Measurements from ENCODE around the gene SYTL5.

The SYTL5 gene

GRCh38 chrX:38050806-38051205 is 44.5 kb downstream of the SYTL5 start:
- TF ChIP-seq GATA1 (IDR thresholded peaks at IDR 0.05; ENCODE audit: low read depth, low read length): no peak
- TF ChIP-seq POLR2A (IDR thresholded peaks at IDR 0.05; ENCODE audit: low read length): no peak
- DNase-seq: no peak

- TF ChIP-seq POLR2A (IDR thresholded peaks at IDR 0.05; ENCODE audit: low read length): no peak
- TF ChIP-seq GATA1 (IDR thresholded peaks at IDR 0.05; ENCODE audit: low read depth, low read length): no peak
- peak in 1 of 2 experiments; percentile 0 for DNase-seq
These were observed 45.7 kb downstream of the SYTL5 start for GRCh38 chrX:38052096-38052495.

- no peak for DNase-seq
These were observed 49.0 kb downstream of the SYTL5 start for GRCh38 chrX:38055170-38055847.

DNA sequence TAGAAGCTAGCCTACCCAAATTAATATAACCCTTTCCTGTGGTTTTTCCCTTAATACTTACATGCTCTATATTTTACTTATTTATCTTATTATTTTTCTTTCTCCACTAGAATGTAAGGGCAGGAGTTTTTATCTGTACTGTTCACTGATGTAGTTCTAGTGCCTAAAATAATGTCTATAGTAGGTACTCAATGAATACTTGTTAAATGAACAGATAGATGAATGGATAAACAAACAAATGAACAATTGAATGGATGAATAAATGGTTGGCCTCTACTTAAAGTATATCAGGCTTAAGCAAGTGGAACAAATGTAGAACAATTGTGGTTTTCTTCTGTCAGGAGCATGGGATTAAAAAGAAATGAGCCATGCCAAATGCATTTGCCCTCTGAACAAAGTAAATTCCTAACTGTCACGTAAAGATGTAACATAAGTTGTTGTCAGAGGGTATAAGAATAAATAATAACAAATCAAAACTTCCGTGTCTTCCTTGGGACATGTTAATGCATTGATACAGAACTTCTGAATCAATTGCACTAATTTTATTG is 54.1 kb downstream of the SYTL5 start:
- no peak for TF ChIP-seq GATA1 (IDR thresholded peaks at IDR 0.05; ENCODE audit: low read depth, low read length)
- TF ChIP-seq POLR2A (IDR thresholded peaks at IDR 0.05; ENCODE audit: low read length): no peak
- no peak for DNase-seq

More at GRCh38 chrX:38055170-38055847, 49.0 kb downstream of the SYTL5 start:
- no peak for TF ChIP-seq GATA1 (IDR thresholded peaks at IDR 0.05; ENCODE audit: low read depth, low read length)
- no peak for TF ChIP-seq POLR2A (IDR thresholded peaks at IDR 0.05; ENCODE audit: low read length)

DNA sequence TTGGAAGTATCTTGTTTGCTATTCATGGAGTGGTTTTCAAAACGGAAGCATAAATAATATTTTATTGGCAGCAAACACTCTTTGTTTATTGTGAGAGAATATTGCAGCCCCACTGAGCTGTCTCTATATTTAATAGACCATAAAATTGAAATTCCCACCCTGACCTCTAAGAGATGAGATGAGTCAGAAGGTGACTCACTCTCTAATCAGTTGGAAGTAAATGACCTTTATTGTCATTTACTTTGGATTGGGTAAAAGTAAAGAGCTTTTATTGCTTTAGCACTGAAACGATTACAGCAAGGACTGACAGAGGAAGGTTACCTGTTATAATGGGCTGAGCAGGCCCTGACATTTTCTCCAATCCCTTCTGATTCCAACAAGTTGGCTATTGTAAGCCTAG is 55.0 kb downstream of the SYTL5 start:
- peak in 1 of 2 experiments; percentile 0 for DNase-seq
- TF ChIP-seq POLR2A (IDR thresholded peaks at IDR 0.05; ENCODE audit: low read length) (no peak), GATA1 (IDR thresholded peaks at IDR 0.05; ENCODE audit: low read depth, low read length) (no peak)

- TF ChIP-seq POLR2A (IDR thresholded peaks at IDR 0.05; ENCODE audit: low read length) (no peak), GATA1 (IDR thresholded peaks at IDR 0.05; ENCODE audit: low read depth, low read length) (no peak)
- no peak for DNase-seq
These were observed 60.6 kb downstream of the SYTL5 start for GRCh38 chrX:38066934-38067333.

DNA sequence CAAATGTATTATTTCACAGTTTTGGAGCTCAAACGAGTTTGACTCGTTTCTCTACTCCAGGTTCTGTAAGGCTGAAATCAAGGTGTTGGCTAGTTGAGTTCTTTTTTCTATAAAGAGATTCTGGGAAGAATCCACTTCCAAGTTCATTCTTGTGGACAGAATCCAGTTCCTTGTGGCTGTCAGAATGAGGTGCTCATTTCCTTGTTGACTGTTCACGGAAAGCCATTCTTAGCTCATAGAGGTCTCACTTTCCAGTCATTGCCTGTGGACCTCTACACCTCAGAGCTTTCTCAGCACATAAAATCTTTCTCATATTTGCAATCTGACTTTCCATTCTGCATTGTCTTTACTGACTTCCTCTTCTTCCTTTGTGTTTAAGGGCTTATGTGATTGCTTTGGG is 62.9 kb downstream of the SYTL5 start:
- DNase-seq: no peak
- no peak for TF ChIP-seq POLR2A (IDR thresholded peaks at IDR 0.05; ENCODE audit: low read length)
- no peak for TF ChIP-seq GATA1 (IDR thresholded peaks at IDR 0.05; ENCODE audit: low read depth, low read length)

DNA sequence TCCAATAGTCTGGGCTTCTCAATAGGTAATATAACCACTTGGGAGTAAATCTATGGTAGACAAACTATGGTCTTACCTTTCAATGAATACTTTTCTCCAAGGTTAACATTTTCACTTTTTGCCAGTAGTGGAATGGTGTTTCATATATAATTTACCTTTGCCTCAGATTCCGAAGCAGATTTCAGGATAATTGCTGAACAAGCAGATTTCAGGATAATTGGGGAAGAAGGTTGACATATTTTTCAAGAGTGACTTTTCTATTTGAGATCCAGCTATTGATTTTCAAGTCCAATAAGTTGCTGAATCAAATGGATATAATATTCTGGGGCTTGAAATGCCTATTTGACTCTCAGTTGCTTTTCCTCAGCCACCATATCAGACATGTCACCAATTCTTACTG is 63.6 kb downstream of the SYTL5 start:
- TF ChIP-seq GATA1 (IDR thresholded peaks at IDR 0.05; ENCODE audit: low read depth, low read length) (no peak), POLR2A (IDR thresholded peaks at IDR 0.05; ENCODE audit: low read length) (no peak)
- DNase-seq: no peak

DNA sequence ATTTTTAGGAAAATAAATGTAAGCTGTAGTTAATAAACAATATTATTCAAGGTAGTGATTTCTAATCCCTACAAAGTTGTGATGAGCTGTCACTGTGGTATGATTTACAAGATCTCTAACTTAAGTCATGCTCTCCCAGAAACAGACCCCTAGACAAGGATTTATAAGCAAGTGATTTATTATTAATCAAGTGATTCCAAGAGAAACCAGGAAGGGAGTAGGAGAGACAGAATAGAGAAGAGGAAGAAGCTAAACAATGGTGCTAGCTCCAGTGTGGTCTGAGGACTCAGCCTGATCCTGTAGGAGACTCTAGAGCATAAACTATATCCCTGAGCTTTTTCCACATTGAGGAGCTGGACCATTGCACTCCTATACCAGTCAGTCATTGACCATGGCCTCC is 73.1 kb downstream of the SYTL5 start:
- DNase-seq: no peak
- TF ChIP-seq GATA1 (IDR thresholded peaks at IDR 0.05; ENCODE audit: low read depth, low read length): no peak
- TF ChIP-seq POLR2A (IDR thresholded peaks at IDR 0.05; ENCODE audit: low read length): no peak

- TF ChIP-seq POLR2A (IDR thresholded peaks at IDR 0.05; ENCODE audit: low read length) (no peak), GATA1 (IDR thresholded peaks at IDR 0.05; ENCODE audit: low read depth, low read length) (no peak)
- DNase-seq: no peak
These were observed 74.5 kb downstream of the SYTL5 start for GRCh38 chrX:38080808-38081207.

- DNase-seq: no peak
- TF ChIP-seq GATA1 (IDR thresholded peaks at IDR 0.05; ENCODE audit: low read depth, low read length) (no peak), POLR2A (IDR thresholded peaks at IDR 0.05; ENCODE audit: low read length) (no peak)
These were observed 75.6 kb downstream of the SYTL5 start for GRCh38 chrX:38081909-38082308.

GRCh38 chrX:38082309-38082708 is 76.0 kb downstream of the SYTL5 start:
- DNase-seq: no peak
- TF ChIP-seq POLR2A (IDR thresholded peaks at IDR 0.05; ENCODE audit: low read length) (no peak), GATA1 (IDR thresholded peaks at IDR 0.05; ENCODE audit: low read depth, low read length) (no peak)

- TF ChIP-seq GATA1 (IDR thresholded peaks at IDR 0.05; ENCODE audit: low read depth, low read length) (no peak), POLR2A (IDR thresholded peaks at IDR 0.05; ENCODE audit: low read length) (no peak)
- DNase-seq: no peak
These were observed 79.5 kb downstream of the SYTL5 start for GRCh38 chrX:38085813-38086212.

- no peak for TF ChIP-seq POLR2A (IDR thresholded peaks at IDR 0.05; ENCODE audit: low read length)
- no peak for TF ChIP-seq GATA1 (IDR thresholded peaks at IDR 0.05; ENCODE audit: low read depth, low read length)
- no peak for DNase-seq
These were observed 80.3 kb downstream of the SYTL5 start for GRCh38 chrX:38086451-38087215.

Data from erythroblast (primary cell).